Activated naive CD4-positive, alpha-beta T cell treated with anti-CD3 and anti-CD28 coated beads, Interleukin-2, amount 50 U/mL, for 72 hours (primary cell): ENCODE data around the gene GCC1. TPM values are rescaled to one million over a fixed set of nuclear protein-coding genes. Genes with fewer than 3 reads are reported as not detected.

Experiments used
- ATAC-seq, 2 donors: fragments of 150-1000 bp; cut with Tn5 transposase; 2 replicates each; pipeline ENCODE4 v1.10.0; 2021; ENCODE audit warnings: mild to moderate bottlenecking in 2 of 2, moderate library complexity in 2 of 2
- DNase-seq, 2 donors: peaks; one replicate each; pipeline ENCODE4 v3.0.0; 2021 to 2022; ENCODE audit warnings: low spot score in 2 of 2
- H3K27ac Mint-ChIP-seq, 2 donors: one replicate each; pipeline ENCODE4 v1.8.0; 2022; ENCODE audit warnings: mild to moderate bottlenecking in 2 of 2, mixed read lengths in 2 of 2
- H3K36me3 Mint-ChIP-seq, 2 donors: one replicate each; pipeline ENCODE4 v1.8.0; 2022; ENCODE audit warnings: mixed read lengths in 2 of 2
- H3K9me3 Mint-ChIP-seq, 2 donors: one replicate each; pipeline ENCODE4 v1.8.0; 2022; ENCODE audit warnings: mixed read lengths in 2 of 2
- total RNA-seq, 2 donors: library from RNA; stranded (reverse); gene quantifications; one replicate each; pipeline ENCODE4 v1.2.3, GENCODE V29; 2022

The GCC1 gene
- total RNA-seq, 2 donors from 2014 or later: 15.0 to 15.2 TPM

GRCh38 chr7:127594490-127594889, 9.1 kb upstream of the GCC1 start:
- H3K36me3 Mint-ChIP-seq: peaks cover 0 to 15% of the 10 kb centered on the region in 2 donors
- DNase-seq (no peak), ATAC-seq (no peak)

DNA sequence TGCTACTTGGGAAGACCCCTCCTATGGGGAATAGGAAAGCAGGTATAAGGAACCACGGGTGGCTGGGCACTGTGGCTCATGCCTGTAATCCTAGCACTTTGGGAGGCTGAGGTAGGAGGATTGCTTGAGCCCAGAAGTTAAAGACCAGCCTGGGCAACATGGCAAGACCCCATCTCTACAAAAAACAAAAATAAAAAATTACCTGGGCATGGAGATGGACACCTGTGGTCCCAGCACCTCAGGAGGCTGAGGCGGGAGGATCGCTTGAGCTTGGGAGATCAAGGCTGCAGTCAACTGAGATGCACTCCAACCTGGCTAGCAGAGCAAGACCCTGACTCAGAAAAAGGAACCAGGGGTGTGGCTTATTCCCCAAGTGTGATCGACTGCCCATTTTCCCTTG, 7.2 kb upstream of the GCC1 start:
- DNase-seq (no peak), ATAC-seq (no peak)
- no peaks in the 10 kb centered on the region for H3K9me3 Mint-ChIP-seq
- H3K27ac Mint-ChIP-seq: no peak overlapping the region
- peaks cover 5 to 21% of the 10 kb centered on the region in 2 donors for H3K36me3 Mint-ChIP-seq

More at GRCh38 chr7:127594490-127594889, 9.1 kb upstream of the GCC1 start:
- Mint-ChIP-seq H3K27ac (no peak overlapping the region), H3K9me3 (no peaks in the 10 kb centered on the region)

DNA sequence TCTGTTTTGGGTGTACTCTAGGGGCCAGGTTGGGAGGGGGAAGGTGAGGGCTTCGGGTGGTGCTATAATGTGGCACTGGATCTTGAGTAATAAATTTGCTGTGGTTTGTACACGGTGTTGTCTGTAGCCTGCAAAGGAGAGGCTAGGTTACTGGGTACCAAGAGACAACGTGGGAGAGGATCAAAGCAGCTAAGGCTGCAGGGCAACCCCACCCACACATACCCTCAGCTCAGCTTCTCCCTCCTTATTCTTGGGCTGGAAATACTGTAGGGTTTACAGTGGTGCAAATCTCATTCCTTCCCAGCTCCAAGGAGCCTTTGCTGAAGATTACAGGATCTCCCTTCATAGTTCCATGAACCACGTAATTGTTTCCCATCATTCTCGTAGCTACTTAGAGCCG, 6.2 kb upstream of the GCC1 start:
- ATAC-seq: no peak
- Mint-ChIP-seq H3K9me3 (no peaks in the 10 kb centered on the region), H3K27ac (no peak overlapping the region)

GRCh38 chr7:127591189-127591588, 5.8 kb upstream of the GCC1 start:
- no peaks in the 10 kb centered on the region for H3K9me3 Mint-ChIP-seq
- no peak overlapping the region for H3K27ac Mint-ChIP-seq
- no peak for ATAC-seq

More for the DNA sequence above, 6.2 kb upstream of the GCC1 start:
- no peak for DNase-seq
- peaks cover 5 to 21% of the 10 kb centered on the region in 2 donors for H3K36me3 Mint-ChIP-seq

DNA sequence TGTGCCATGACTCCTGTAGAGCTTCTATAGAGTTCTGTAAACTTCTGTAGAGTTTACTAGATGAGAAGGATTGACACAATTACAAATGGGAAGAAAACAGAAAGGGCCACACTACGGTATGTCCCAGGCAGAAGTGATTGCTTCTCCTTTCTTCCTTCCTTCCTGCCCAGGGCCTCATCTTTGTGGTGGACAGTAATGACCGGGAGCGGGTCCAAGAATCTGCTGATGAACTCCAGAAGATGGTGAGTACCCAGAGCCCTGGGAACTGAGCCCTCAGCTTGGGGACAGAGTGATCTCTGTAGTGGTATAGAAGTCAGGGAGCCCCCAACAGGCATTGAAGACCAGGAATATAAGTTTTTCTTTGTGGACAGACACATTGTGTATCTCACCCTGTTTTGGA, 4.5 kb upstream of the GCC1 start:
- Mint-ChIP-seq H3K9me3 (no peaks in the 10 kb centered on the region), H3K27ac (peak overlapping the region in 1 of 2 donors; percentile 88), H3K36me3 (peaks cover 7 to 21% of the 10 kb centered on the region in 2 donors)
- ATAC-seq (no peak), DNase-seq (no peak)

More at GRCh38 chr7:127591189-127591588, 5.8 kb upstream of the GCC1 start:
- no peak for DNase-seq
- peaks cover 5 to 21% of the 10 kb centered on the region in 2 donors for H3K36me3 Mint-ChIP-seq

DNA sequence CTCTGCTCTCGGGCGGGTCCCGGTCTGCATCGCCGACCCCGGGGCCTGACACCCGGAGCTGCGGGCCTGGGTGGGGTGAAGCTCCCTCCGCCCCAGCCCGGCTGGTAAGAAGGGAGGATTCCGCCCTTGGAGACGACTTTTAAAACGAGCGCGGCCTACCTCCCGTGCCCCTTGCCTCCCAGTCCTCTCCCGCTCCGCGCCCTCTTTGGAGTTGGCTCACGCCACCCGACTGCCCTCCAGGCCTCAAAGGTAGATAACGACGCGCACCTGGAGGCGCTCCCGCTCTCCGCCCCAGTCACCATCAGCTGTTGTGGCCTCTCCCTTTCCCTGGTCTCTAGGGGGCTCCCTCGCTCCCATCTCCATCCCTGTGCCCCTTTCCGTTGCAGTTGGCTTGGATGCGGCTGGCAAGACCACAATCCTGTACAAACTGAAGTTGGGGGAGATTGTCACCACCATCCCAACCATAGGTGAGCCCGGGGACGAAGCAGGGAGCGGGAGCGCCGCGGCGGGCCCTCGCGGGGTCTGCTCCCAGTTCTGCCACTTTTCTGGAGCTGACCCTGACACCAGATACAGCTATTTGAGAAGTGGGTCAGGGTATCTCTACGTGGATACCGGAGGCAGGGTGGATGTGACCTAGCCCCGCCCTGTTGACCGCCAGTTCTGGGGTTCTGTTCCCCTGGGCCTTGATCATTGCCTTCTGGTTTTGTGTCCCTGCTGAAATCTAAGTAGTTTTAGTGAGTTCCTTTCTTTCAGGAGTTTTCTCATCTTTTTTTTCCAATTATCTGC, 3.5 kb upstream of the GCC1 start:
- H3K9me3 Mint-ChIP-seq: no peaks in the 10 kb centered on the region
- peak; percentile 3 to 21 for ATAC-seq
- peak overlapping the region; percentile 88 to 91 for H3K27ac Mint-ChIP-seq
- peaks cover 13 to 21% of the 10 kb centered on the region in 2 donors for H3K36me3 Mint-ChIP-seq
- DNase-seq: peak in 1 of 2 donors; percentile 12

DNA sequence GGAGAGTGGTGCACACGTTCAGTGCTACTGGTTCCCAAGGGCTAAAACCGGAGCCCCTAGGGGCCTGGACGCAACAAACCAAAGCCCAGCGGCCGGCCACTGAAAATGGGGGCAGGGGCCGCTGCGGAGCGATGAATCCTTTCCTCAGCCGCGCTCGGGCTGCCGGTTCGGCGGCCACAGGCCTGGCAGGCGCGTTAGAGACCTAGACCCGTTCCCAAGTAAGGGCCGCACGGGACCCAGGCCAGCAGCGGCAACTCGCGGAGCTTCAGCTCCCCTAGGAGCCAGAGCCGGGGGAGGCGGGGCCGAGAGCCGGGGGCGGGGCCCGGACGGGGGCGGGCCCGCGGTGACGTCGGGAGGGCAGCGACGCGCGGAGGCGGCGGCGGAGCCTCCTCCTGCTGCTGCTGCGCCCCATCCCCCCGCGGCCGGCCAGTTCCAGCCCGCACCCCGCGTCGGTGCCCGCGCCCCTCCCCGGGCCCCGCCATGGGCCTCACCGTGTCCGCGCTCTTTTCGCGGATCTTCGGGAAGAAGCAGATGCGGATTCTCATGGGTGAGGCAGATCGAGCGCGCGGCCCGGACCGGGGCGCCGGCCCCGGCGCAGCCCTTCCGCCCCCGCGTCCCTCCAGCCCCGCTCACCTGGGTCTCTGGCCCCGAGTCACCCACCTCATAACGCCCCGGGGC, 2.8 kb upstream of the GCC1 start, which contains the start of gene ARF5:
ARF5 (plus strand) TSS at position 393 of the 678 bp plus-strand sequence; CDS start at position 481, 88 bp downstream.
- peak within 1 kb of the TSS; percentile 88 to 91 for H3K27ac Mint-ChIP-seq
- ATAC-seq: peak; percentile 81 to 87
- H3K9me3 Mint-ChIP-seq: no peaks in the 10 kb centered on the region
- peaks cover 18 to 21% of the 10 kb centered on the region in 2 donors for H3K36me3 Mint-ChIP-seq
- DNase-seq: peak; percentile 85 to 90

- ATAC-seq: no peak
- no peaks in the 10 kb centered on the region for H3K9me3 Mint-ChIP-seq
- DNase-seq: no peak
- no peak overlapping the region for H3K27ac Mint-ChIP-seq
- peaks cover 24 to 27% of the 10 kb centered on the region in 2 donors for H3K36me3 Mint-ChIP-seq
Measured at GRCh38 chr7:127587663-127588018, 2.2 kb upstream of the GCC1 start.

DNA sequence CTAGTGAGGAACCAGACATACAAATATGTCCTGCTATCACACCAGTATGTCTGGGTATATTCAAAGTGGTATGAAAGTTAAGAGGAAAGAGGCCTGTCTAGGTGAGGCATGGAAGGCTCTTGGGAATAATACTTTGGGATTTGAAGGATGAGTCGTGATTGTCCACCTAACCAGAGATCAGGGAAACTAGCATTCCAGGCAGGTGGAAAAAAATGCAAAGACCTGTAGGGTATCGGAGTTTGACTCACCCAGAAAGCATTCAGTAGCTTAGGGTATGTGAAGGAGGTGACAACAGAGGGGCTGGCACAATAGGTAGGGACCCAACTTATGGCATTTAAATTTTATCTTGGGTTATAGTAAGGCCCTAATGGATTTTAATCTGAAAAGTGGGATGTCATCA, 950 bp upstream of the GCC1 start:
- ATAC-seq (no peak), DNase-seq (no peak)
- peaks cover 22 to 29% of the 10 kb centered on the region in 2 donors for H3K36me3 Mint-ChIP-seq
- H3K27ac Mint-ChIP-seq: no peak overlapping the region
- H3K9me3 Mint-ChIP-seq: no peaks in the 10 kb centered on the region

GRCh38 chr7:127584648-127585043, 750 bp downstream of the GCC1 start:
- H3K27ac Mint-ChIP-seq: peak overlapping the region; percentile 95 to 98
- H3K9me3 Mint-ChIP-seq: no peaks in the 10 kb centered on the region
- DNase-seq (no peak), ATAC-seq (no peak)
- peaks cover 14 to 29% of the 10 kb centered on the region in 2 donors for H3K36me3 Mint-ChIP-seq

DNA sequence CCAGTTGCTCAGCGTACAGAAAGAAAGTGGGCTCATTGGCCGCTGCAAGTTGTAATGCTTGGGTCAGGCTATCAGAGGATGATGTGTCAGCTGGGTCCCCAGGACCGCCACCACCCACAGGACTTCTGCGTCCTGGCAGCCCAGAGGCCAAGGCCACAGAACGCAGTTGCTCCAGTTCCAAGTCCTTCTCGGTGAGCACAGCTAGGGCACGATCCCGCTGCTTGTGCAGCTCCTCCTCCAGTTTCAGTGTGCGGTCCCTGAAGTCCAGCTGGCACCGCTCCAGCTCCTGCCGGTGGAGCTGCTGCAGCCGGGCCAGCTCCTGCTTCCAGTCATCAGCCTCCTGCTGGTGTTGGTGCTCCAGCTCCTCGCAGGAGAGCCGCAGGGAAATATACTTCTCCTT, 3.0 kb downstream of the GCC1 start:
- H3K9me3 Mint-ChIP-seq: no peaks in the 10 kb centered on the region
- ATAC-seq (no peak), DNase-seq (no peak)
- peak overlapping the region; percentile 41 to 52 for H3K27ac Mint-ChIP-seq
- peaks cover 7 to 24% of the 10 kb centered on the region in 2 donors for H3K36me3 Mint-ChIP-seq

DNA sequence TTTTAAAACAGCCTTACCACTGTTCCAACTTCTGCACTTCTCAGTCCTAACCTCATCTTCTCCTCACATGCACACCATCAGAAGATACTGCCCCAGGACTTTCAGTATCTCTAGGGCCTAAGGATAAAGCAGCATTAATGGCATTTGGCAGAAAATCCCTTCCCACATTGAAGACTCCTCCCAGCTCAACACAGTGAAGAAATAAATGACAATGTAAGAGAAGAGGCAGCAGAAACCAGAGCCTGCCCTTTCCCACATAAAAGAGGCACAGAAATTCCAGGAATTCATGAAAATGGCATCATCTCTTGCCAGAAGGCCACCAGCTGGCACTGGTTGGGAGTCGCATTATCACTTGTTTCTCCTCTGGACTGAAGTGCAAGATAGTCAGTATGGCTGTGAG, 3.7 kb downstream of the GCC1 start:
- peaks cover 7 to 24% of the 10 kb centered on the region in 2 donors for H3K36me3 Mint-ChIP-seq
- no peak overlapping the region for H3K27ac Mint-ChIP-seq

GRCh38 chr7:127580612-127581011, 4.8 kb downstream of the GCC1 start:
- Mint-ChIP-seq H3K36me3 (peaks cover 7 to 24% of the 10 kb centered on the region in 2 donors), H3K9me3 (no peaks in the 10 kb centered on the region), H3K27ac (no peak overlapping the region)
- ATAC-seq: no peak
- DNase-seq: no peak

More for the DNA sequence above, 3.7 kb downstream of the GCC1 start:
- no peak for ATAC-seq
- H3K9me3 Mint-ChIP-seq: no peaks in the 10 kb centered on the region
- no peak for DNase-seq

- DNase-seq: no peak
- no peaks in the 10 kb centered on the region for H3K9me3 Mint-ChIP-seq
- no peak overlapping the region for H3K27ac Mint-ChIP-seq
- ATAC-seq: no peak
- H3K36me3 Mint-ChIP-seq: peaks cover 7 to 16% of the 10 kb centered on the region in 2 donors
Measured at GRCh38 chr7:127578711-127579275, 6.6 kb downstream of the GCC1 start.

- Mint-ChIP-seq H3K36me3 (peaks cover 7 to 11% of the 10 kb centered on the region in 2 donors), H3K27ac (no peak overlapping the region), H3K9me3 (no peaks in the 10 kb centered on the region)
- DNase-seq (no peak), ATAC-seq (no peak)
Measured at GRCh38 chr7:127578036-127578684, 7.2 kb downstream of the GCC1 start.

DNA sequence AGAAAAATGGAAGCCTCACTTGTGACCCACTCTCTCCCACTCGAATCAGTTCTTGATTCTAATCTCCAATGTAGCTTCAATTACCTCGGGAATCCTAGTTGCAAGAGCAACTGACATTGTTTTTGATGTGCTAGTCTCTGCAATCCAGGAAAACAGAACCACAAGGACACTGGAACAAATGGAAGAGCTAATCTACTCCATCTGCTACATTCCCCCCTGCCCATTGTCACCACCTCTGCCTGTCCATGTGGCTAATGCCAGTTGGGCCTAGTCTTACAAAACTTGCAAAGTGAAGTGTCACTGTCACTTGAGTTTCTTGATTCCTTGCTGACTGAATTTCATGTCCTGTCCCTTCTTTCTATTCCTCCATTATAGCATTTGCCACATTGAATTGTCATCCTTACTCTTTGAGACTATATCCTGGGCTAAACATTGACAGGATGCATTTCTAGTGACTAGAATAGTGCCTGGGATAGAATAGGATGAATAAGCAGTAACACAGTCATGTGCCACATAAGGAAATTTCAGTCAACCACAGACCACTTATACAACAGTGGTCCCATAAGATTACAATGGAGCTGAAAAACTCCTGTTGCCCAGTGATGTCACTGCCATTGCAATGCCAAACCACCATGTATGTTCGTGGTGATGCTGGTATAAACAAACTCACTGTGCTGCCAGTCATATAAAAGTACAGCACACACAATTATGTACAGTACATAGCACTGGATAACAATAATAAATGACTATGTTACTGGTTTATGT, 13.5 kb downstream of the GCC1 start:
- DNase-seq (no peak), ATAC-seq (no peak)
- H3K27ac Mint-ChIP-seq: no peak overlapping the region
- no peaks in the 10 kb centered on the region for H3K36me3 Mint-ChIP-seq
- no peaks in the 10 kb centered on the region for H3K9me3 Mint-ChIP-seq
